HG02970 (cell line): ENCODE measurements around the gene TMEM51.

ENCODE experiments used
- ATAC-seq: cut with Tn5 transposase; IDR thresholded peaks from one replicate; pipeline ENCODE4 v1.9.1; 2021; ENCODE audit warnings: mild to moderate bottlenecking, moderate library complexity, moderate number of reproducible peaks; ENCODE audit not compliant: unreplicated experiment, low FRiP score

Gene TMEM51

DNA sequence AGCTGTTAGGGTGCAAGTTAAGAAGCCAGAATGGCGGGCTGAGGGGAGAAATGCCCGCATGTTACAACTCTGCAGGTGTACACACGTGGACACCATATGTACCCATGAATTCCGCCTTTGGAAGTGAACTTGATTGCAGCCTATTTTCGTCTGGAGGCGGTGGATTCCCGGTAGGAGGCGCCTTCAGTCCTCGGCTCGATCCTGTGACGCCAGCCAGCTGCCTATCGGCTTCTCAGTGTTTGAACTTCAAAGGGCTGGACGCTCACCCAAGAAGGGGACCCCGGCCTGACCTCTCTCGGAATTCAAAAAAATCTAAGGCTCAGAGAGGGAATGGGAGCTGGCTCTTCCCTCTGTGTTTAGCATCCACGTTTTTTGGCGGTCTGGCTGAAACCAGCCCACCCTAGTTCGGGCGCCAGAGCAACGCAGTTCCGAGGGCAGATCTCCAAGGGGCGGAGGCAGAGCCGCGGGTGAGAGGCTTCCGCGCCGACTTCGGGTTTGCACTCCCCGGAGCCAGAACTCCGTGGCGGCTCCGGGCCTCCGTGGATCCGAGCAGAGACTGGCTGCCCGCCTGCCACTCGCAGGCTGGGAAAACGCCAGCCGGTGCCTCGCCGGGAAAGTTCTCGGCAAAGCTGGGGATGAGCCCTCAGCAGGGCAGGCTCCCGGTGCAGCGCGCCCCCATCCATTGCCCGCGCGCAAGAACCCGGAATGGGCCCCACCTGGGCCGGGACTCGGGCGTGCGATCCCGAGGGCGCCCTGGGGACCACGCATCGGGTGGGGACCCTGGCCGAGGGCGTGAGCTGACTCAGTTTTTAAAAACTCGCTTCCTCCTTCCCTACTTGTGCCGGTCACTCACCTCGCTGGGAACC, 996 bp upstream of the TMEM51 start:
- ATAC-seq = no peak

DNA sequence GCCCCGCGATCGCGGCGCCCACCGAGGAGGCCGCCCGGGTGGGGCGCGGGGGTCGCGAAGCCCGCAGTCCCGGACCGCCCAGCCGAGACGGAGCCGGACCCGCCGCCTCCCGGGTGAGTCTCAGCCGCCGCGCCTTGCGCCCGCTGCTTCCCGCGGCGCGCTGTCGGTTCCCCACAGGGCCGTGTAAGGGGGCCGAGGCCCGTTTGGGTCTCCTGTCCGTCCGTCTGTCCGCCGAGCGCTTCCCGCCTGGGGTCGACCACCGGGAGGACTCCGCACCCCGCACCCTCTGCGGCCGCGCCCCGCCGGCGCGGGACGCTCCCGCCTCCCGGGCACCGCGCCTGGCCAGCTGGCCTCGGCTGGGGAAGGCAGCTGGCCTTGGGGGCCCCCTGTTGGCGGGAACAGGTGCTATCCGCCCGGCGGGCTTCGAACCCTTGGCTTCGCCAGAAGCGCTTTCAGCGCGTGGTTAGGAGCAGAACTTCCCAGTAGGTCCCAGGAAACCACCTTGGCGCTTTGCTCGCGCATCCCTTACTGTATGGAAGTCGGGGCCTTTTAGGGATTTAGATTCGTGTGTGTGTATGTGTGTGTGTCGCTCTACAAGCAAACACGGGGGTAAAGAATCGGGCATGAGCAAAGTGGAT, 414 bp downstream of the TMEM51 start:
- ATAC-seq = no peak

GRCh38 chr1:15154480-15155036, 1.0 kb downstream of the TMEM51 start:
- ATAC-seq = no peak

GRCh38 chr1:15155191-15155590, 1.6 kb downstream of the TMEM51 start:
- ATAC-seq = no peak

DNA sequence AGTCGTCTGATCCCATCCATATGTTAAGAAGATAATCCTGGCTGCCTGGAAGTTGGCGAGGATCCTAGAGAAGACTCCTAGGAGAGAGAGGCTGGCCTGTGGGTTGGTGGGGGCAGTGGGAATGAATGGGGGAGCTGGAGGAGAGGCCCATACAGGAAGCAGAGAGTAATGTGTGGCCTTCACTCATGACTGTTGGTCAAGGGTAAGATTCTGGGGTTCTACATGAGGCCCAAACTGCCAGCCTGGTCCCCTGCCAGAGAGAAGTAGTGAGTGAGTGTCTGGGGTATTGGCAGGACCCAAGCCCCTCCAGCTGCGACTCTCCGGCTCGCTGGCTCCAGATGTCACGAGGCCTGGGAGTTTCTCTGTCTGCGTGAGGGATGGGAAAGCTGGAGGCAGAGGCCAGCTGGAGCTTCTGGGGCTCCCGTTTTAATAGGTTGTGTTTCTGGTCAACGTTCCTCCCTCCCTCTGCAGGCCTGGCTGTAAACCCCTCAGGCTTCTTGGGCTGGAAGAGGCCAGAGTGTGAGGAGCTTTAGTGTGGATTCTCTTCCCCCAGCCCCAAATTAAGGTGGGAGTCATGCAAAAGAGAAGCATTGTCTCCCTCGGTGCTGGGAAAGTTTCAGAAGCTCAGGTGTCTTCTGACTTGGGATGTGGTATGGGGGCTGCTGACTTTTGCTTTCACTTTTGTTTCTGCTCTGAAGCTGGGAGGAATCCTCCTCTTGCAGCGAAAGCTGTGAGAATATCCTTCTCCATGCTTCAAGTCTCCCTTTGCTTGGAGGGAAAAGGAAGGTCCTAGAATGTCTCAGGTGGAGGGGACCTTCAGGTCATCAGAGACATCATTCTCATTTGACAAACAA, 2.6 kb downstream of the TMEM51 start:
- no peak for ATAC-seq

- no peak for ATAC-seq
Measured at GRCh38 chr1:15156807-15157380, 3.3 kb downstream of the TMEM51 start.

- no peak for ATAC-seq
Measured at GRCh38 chr1:15157524-15158399, 4.2 kb downstream of the TMEM51 start.

GRCh38 chr1:15158506-15159165, 5.1 kb downstream of the TMEM51 start:
- no peak for ATAC-seq

DNA sequence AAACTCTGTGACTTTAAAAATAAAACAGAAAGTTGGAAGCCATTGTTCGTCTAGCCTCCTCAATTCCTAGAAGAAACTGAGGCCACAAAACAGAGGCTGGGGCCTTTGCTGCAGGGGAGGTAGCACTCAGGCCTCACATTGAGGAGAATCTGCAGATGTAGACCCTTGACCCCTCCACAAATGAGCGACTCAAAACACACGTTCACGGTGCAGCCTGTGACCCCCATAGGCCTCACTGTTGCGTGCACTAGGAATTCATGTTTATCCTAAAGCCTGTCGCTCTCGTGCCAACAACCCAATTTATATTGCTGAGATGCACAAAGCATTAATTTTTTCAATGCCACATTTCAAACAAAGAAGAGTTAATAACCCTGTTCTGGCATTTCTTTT, 5.6 kb downstream of the TMEM51 start:
- ATAC-seq = no peak

DNA sequence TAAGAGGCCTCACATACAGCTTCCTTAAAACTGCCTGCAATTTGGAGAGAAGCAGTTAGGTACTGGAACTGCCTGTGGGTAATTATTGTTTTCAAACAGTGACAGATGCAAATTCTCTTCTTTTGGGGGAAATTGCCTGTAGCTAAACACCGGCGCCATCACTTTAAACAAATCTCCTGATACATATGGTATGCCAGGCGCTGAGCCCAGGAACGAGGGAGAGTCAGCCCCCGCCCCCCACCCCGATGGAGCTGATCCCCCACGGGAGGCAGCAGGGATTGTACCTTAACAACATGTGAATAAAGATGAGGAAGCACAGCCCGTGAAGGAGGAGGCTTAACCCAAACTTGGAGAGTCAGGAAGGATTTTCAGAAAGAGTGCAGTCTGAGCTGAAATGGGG, 7.1 kb downstream of the TMEM51 start:
- no peak for ATAC-seq

- no peak for ATAC-seq
Measured at GRCh38 chr1:15167386-15167785, 13.8 kb downstream of the TMEM51 start.

GRCh38 chr1:15168479-15168878, 14.9 kb downstream of the TMEM51 start:
- no peak for ATAC-seq

- no peak for ATAC-seq
Measured at GRCh38 chr1:15170071-15170470, 16.5 kb downstream of the TMEM51 start.

GRCh38 chr1:15171271-15171908, 17.8 kb downstream of the TMEM51 start:
- no peak for ATAC-seq

DNA sequence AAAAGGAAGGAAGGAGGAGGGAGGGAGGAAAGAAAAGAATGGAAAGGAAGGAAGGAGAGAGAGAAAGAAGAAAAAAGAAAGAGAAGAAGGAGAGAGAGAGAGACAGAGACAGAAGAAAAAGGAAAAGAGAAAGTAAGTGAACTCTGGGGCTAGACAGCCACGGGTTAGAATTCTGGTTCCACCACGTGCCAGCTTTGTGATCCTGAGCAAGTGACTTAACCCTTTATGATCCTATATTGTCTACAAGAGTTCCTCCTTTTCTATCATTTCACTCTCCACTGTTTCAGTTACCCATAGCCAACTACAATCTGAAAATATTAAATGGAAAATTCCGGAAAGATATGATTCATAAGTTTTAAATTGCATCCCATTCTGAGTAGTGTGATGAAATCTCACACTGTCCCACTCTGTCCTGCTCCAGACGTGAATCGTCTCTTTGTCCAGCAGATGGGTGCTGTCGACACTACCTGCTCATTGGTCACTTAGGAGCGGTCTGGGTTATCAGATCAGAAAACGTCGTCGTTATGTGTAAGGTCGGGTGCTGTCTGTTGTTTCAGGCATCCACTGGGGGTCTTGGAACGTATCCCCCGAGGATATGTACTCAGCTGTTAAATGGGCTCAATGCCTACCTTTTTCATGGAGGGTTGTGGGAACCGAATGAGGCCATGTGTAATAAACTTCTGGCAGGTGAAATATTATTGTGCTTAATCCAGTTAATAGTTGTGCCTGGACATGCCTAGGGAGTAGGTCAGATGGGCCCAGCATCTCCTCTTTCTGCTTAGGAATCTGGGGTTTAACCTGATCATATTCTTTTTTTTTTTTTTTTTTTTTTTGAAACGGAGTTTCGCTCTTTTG, 19.1 kb downstream of the TMEM51 start:
- no peak for ATAC-seq

DNA sequence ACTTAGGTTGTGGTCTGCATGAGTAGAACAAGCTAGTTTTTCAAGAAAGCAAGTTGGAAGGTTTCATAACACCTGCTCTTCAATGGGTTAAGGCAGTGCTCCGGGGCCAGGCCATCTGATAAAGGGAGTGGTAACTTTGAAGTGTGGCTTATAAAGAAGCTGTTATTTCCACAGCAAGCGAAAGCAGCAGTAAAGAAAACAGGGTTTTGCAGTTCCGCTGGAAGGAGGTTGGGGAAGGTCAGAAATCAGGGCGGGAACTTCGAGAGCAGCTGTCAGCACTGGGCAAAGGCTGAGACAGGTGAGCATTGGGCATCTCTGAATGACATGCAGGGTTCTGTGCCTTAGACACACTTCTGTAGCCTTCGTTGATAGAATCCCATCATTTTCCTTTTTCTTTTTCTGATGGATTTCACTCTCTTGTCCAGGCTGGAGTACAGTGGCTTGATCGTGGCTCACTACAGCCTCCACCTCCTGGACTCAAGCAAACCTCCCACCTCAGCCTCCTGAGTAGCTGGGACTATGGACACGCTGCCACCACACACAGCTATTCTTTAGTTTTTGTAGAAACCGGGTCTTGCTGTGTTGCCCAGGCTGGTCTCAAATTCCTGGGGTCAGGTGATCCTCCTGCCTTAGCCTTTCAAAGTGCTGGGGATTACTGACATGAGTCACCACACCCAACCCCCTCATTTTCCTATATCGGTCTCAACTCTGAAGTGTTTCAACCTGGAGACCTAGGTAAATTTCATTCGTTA, 20.5 kb downstream of the TMEM51 start:
- ATAC-seq = no peak

DNA sequence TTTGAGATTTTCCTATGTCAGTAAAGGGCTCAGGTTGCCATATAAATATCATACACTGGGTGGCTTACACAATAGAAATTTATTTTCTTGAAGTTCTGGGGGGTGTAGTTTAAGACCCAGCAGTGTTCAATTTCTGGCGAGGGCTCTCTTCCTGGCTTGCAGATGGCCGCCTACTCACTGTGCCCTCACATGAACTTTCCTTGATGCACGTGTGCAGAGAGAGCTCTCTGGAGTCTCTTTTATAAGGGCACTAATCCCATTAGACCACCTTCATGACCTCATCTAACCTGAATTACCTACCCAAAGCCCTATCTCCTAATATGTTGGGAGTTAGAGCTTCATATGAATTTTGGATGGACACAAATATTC, 21.1 kb downstream of the TMEM51 start:
- no peak for ATAC-seq
